Measurements from ENCODE around the gene SYNCRIP.
"Not testable (repeated sequence)": the region's sequence is repeated elsewhere in the genome, so short reads cannot be mapped to it uniquely, and the experiment has no call there.

SYNCRIP gene

DNA sequence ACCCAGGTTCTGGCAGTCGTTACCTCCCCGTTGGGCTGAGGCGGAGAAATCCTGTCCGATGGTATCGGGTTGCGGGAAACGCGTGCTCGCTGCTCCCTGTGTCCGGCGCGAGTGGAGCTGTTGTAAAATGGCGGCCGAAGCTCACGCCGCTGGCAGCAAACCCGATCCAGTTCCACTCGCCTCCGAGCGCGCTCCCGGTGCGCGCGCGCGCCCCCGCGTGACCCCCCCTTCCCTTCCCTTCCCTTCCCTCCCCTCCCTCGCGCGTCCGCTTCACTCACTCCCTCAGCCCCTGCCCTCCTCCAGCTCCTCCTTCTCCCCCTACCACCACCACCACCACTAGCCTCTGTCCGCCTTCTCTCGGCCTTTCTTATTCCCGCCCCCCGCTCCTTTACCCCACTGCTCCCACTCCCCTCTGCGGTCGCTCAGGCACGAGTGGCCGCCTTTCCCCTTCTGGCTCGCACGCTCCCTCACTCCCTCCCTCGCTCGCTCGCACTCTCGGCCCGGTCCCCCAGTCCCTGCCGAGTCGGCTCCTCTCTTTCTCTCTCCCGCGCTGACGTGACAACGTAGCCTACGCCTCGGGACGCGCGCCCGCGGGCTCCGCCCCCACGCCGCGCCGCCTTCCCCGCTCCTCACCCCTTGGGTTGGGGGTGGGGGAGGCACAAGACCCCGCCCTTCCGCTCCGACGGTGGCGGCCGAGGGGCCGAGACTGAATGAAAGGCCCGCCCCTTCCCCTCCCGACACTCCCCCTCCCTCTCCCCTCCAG lies at the start of gene SYNCRIP:
Gene SYNCRIP, minus strand, starts transcription at position 113 of the 763 bp plus-strand sequence. CDS start 1,447 bp downstream, outside the sequence.
- DNase-seq (ENCODE audit: low read depth): peak; percentile 92
- TF ChIP-seq, protein P1, sequence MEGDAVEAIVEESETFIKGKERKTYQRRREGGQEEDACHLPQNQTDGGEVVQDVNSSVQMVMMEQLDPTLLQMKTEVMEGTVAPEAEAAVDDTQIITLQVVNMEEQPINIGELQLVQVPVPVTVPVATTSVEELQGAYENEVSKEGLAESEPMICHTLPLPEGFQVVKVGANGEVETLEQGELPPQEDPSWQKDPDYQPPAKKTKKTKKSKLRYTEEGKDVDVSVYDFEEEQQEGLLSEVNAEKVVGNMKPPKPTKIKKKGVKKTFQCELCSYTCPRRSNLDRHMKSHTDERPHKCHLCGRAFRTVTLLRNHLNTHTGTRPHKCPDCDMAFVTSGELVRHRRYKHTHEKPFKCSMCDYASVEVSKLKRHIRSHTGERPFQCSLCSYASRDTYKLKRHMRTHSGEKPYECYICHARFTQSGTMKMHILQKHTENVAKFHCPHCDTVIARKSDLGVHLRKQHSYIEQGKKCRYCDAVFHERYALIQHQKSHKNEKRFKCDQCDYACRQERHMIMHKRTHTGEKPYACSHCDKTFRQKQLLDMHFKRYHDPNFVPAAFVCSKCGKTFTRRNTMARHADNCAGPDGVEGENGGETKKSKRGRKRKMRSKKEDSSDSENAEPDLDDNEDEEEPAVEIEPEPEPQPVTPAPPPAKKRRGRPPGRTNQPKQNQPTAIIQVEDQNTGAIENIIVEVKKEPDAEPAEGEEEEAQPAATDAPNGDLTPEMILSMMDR (conservative IDR thresholded peaks at IDR 0.05; ENCODE audit: low read depth, low read length): no peak
- peak within 1 kb of the TSS; percentile 99 for H3K4me3 ChIP-seq (ENCODE audit: low read length)

DNA sequence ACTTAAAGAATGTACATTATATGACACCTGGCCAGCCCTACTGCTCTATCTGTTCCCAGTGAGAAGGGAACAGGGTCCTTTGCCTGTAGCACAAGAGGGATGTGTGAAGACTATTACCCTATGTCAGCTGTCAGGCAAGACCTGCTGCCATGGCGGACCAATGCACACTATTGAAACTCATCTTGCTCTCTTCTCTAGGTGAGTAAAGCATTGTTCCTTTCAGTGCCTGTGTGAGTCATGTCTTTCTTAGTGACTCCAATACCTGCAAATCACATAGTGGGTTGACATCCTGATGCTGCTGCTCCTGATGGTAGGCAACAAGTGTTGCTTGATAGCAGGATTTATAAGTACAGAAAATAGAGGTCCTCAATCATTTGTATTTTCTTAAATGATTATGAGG lies 48.8 kb upstream of the SYNCRIP start:
- no peak overlapping the region for H3K4me3 ChIP-seq (ENCODE audit: low read length)
- no peak for DNase-seq (ENCODE audit: low read depth)
- TF ChIP-seq, protein P1 (conservative IDR thresholded peaks at IDR 0.05; ENCODE audit: low read depth, low read length): no peak

DNA sequence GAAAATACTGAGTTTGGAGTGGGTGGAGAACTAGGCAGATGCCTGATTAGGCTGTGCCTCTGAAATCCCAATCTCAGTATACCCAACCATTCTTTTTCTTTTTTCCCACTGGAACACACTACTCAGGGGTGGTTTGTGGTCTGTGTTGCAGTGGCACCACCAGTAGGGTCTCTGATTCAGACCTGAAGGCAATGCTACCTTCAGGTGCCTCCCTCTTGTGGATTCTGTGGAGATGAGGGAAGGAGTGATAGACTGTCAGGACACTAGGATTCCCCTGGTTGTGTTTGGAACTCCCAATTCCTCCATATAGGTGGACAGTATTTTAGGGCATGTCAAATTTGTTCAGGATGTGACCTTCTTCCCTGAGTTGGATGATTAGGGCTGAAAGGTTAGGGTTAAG lies 47.4 kb upstream of the SYNCRIP start:
- H3K4me3 ChIP-seq (ENCODE audit: low read length): no peak overlapping the region
- TF ChIP-seq, protein P1 (conservative IDR thresholded peaks at IDR 0.05; ENCODE audit: low read depth, low read length): no peak
- DNase-seq (ENCODE audit: low read depth): no peak

DNA sequence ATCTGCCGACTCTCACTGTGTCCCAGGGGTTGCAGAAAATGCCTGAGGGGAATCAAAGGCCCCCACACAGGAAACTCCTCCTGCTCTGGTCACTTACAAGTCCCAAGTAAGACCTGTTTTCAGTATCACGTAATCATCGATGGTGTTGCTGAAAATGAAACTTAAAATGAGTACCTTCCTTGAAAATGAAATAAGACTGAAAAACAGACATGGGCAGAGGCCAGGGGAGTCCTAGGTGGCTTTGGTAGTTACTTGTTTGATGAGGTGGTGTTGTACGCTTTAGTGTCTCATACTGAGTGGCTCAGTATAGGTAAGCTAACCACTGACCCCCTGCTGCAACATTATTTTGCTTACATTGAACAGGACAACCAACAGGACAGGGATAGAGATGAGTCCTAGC lies 43.0 kb upstream of the SYNCRIP start:
- DNase-seq (ENCODE audit: low read depth): no peak
- TF ChIP-seq, protein P1 (conservative IDR thresholded peaks at IDR 0.05; ENCODE audit: low read depth, low read length): no peak
- H3K4me3 ChIP-seq (ENCODE audit: low read length): no peak overlapping the region

DNA sequence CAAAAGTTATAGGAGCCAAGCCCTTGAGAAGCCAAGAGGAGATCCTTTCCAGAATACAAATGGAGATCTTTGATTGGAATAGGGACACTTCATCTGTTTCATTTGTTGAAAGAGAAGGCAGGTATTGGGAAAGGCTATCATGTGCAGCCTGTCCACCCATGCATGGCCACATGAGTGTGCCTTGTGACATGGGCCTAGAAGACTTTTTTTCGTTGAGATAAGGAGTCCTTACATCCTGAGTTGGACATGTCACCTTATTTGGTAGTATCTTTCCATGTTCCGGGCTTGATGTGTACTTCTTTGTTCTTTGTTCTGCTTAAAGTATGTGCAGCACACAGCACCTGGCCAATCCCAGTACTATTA lies 42.1 kb upstream of the SYNCRIP start:
- no peak for DNase-seq (ENCODE audit: low read depth)
- TF ChIP-seq, protein P1 (conservative IDR thresholded peaks at IDR 0.05; ENCODE audit: low read depth, low read length): no peak

DNA sequence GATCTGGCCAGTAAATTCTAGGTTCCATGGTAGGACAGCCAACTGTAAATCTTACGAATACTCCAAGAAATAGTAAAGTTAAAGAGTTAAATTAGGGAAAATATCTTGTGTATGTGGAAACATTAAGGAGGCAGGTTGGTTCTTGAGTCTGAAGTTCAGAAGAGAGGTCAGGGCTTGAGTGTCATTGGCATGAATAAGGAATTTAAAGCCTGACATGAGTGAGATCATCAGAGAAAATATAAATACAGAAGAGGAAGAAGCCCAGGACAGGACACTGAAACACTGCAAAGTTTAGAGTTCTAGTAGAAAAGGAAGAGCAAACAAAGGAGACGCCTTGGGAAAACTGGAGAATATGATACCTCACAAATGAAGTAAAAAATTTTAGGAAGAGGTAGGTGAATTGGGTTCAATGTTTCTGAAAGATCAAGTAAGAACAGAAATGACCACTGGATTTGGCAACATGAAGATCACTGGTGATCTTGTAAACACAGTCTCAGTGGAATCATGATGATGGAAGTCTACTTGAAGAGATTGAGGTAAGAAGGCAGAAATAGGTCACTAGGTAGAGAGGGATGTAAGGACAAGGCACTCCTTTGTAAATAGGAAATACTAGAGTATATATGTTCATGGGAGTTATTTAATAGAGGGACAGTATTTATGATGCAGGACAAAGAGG lies 41.6 kb upstream of the SYNCRIP start:
- no peak for DNase-seq (ENCODE audit: low read depth)
- H3K4me3 ChIP-seq (ENCODE audit: low read length): no peak overlapping the region
- TF ChIP-seq, protein P1 (conservative IDR thresholded peaks at IDR 0.05; ENCODE audit: low read depth, low read length): no peak

More for the DNA sequence above, 42.1 kb upstream of the SYNCRIP start:
- no peak overlapping the region for H3K4me3 ChIP-seq (ENCODE audit: low read length)

DNA sequence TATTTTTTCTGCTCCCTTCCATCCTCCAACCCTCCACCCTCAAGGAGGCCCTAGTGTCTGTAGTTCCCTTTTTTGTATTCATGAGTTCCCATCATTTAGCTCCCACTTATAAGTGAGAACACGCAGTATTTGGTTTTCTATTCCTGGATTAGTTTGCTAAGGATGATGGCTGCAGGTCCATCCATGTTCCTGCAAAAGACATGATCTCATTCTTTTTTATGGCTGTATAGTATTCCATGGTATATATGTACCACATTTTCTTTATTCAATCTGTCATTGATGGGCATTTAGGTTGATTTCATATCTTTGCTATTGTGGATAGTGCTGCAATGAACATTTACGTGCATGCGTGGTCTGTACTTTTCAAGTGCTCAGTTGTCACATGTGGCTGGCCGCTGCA lies 39.2 kb upstream of the SYNCRIP start:
- not testable (repeated sequence) for DNase-seq (ENCODE audit: low read depth); H3K4me3 ChIP-seq (ENCODE audit: low read length)

Data from retinal pigment epithelial cell (primary cell).